GM12878 (cell line): ENCODE data around the gene PLEKHJ1. TPM values are rescaled to one million over a fixed set of nuclear protein-coding genes. Genes with fewer than 3 reads are reported as not detected.

Experiments used
- ATAC-seq: fragments of 200-7000 bp; cut with Tn5 transposase; 3 replicates; pipeline ENCODE4 v1.9.1; 2020; ENCODE audit warnings: mild to moderate bottlenecking, moderate library complexity
- BruUV-seq: library from RNA; stranded (reverse); fragments of 400-500 nt; replicated peaks from 2 replicates; lab custom pipeline; 2021; lab: Mats Ljungman, UMichigan
- CTCF ChIA-PET: fragments of 300-600 bp; sonication (Branson Sonifier 250); formaldehyde crosslinking; extraction: SDS; loops from one replicate; lab custom pipeline; 2021; ENCODE audit warnings: inconsistent platforms; lab: Yijun Ruan, JAX
- POLR2A ChIA-PET: fragments of 350-600 bp; formaldehyde crosslinking; extraction: SDS; loops from one replicate; lab custom pipeline; 2021; ENCODE audit warnings: inconsistent platforms; lab: Charles Lee
- RAD21 ChIA-PET: fragments of 300-600 bp; sonication (Branson Sonifier 250); formaldehyde crosslinking; loops from one replicate; lab custom pipeline; 2023; ENCODE audit warnings: antibody characterized with exemption; ENCODE audit not compliant: unreplicated experiment; lab: Charles Lee
- SMC1A ChIA-PET: fragments of 300-600 bp; sonication (Branson Sonifier 250); formaldehyde crosslinking; loops from one replicate; lab custom pipeline; 2023; ENCODE audit not compliant: unreplicated experiment, uncharacterized antibody; lab: Charles Lee
- DNase-seq: peaks from one replicate; pipeline ENCODE4 v3.0.0-alpha.2; 2011; ENCODE audit warnings: low read depth, low spot score
- FAIRE-seq: peaks from 3 replicates; lab custom pipeline; 2011; peaks lifted over from hg19 to GRCh38; lab: Jason Lieb, UNC
- H2AFZ ChIP-seq: 2 replicates; pipeline ENCODE4 v1.6.0; 2011; ENCODE audit warnings: low read depth, low read length, control low read depth; ENCODE audit not compliant: control insufficient read depth
- H3K27ac ChIP-seq: 2 replicates; pipeline ENCODE4 v1.5.1; 2011; ENCODE audit warnings: control low read depth; ENCODE audit not compliant: control insufficient read depth, insufficient read depth
- H3K27me3 ChIP-seq, 2 experiments: replicated peaks in 1 of 2; 2 replicates each; pipeline versions ENCODE4 v1.6.0 to v1.6.1; 2011; ENCODE audit warnings: low read length in 1 of 2; ENCODE audit not compliant: control insufficient read depth in 2 of 2, insufficient read depth in 2 of 2
- H3K36me3 ChIP-seq, 2 experiments: 2 replicates each; pipeline ENCODE4 v1.5.1; 2011; ENCODE audit warnings: low read length in 1 of 2; ENCODE audit not compliant: control insufficient read depth in 2 of 2, insufficient read depth in 2 of 2
- H3K4me1 ChIP-seq: 2 replicates; pipeline ENCODE4 v1.6.1; 2011; ENCODE audit warnings: mild to moderate bottlenecking, low read length, moderate library complexity, mixed read lengths; ENCODE audit not compliant: control insufficient read depth, insufficient read depth
- H3K4me2 ChIP-seq: 2 replicates; pipeline ENCODE4 v1.6.0; 2011; ENCODE audit warnings: control low read depth; ENCODE audit not compliant: control insufficient read depth, insufficient read depth
- H3K4me3 ChIP-seq: fragments of 200-600 bp; sonication (generic); 2 replicates; pipeline ENCODE4 v1.5.1; 2016
- H3K79me2 ChIP-seq: 2 replicates; pipeline ENCODE4 v1.6.0; 2011; ENCODE audit warnings: low read length; ENCODE audit not compliant: control insufficient read depth, insufficient read depth
- H3K9ac ChIP-seq: 2 replicates; pipeline ENCODE4 v1.8.0; 2011; ENCODE audit warnings: low read length, control low read depth, mixed read lengths; ENCODE audit not compliant: control insufficient read depth, insufficient read depth
- H3K9me3 ChIP-seq: replicated peaks from 3 replicates; pipeline ENCODE4 v1.5.1; 2011; ENCODE audit warnings: mild to moderate bottlenecking, low read length; ENCODE audit not compliant: control insufficient read depth, insufficient read depth
- H4K20me1 ChIP-seq: 2 replicates; pipeline ENCODE4 v1.6.0; 2011; ENCODE audit not compliant: control insufficient read depth, insufficient read depth
- CEBPB ChIP-seq, 2 experiments: fragments of 150-350 bp in 1 of 2; IDR thresholded peaks; 2 replicates each; pipeline ENCODE4 v1.6.1; 2012 to 2014; ENCODE audit warnings: low read depth in 2 of 2, low read length in 2 of 2, borderline replicate concordance in 1 of 2, inconsistent platforms in 1 of 2
- CHD2 ChIP-seq: IDR thresholded peaks from 2 replicates; pipeline ENCODE4 v1.6.1; 2011; ENCODE audit warnings: low read depth, low read length, improper control_type of control experiment, borderline replicate concordance
- CHD4 ChIP-seq: fragments of 200-600 bp; sonication (generic); IDR thresholded peaks from 2 replicates; pipeline ENCODE4 v1.6.1; 2016; ENCODE audit warnings: mild to moderate bottlenecking
- CTCF ChIP-seq, 3 experiments: IDR thresholded peaks in 2 of 3; conservative IDR thresholded peaks in 1 of 3; 2 replicates each; pipeline ENCODE4 v1.5.1; 2011; ENCODE audit warnings: low read depth in 3 of 3, low read length in 3 of 3, mild to moderate bottlenecking in 3 of 3, control low read depth in 2 of 3, moderate library complexity in 2 of 3, inconsistent platforms in 1 of 3, mixed read lengths in 1 of 3; ENCODE audit not compliant: control insufficient read depth in 2 of 3, insufficient read depth in 1 of 3; ENCODE audit errors: extremely low read depth in 1 of 3
- GABPA ChIP-seq: IDR thresholded peaks from 2 replicates; pipeline ENCODE4 v1.6.1; 2014; ENCODE audit warnings: antibody characterized with exemption, low read depth, mild to moderate bottlenecking, inconsistent platforms
- RAD21 ChIP-seq: IDR thresholded peaks from 2 replicates; pipeline ENCODE4 v1.6.1; 2011; ENCODE audit warnings: mild to moderate bottlenecking, low read depth, low read length, moderate library complexity; ENCODE audit not compliant: insufficient read depth
- SUZ12 ChIP-seq: fragments of 200-600 bp; sonication (generic); IDR thresholded peaks from one replicate; pipeline ENCODE4 v1.6.1; 2018; ENCODE audit warnings: antibody characterized with exemption, mild to moderate bottlenecking; ENCODE audit not compliant: unreplicated experiment
- TCF7 ChIP-seq: IDR thresholded peaks from 2 replicates; pipeline ENCODE4 v1.6.1; 2014; ENCODE audit warnings: antibody characterized with exemption, borderline replicate concordance
- ZZZ3 ChIP-seq: IDR thresholded peaks from 2 replicates; pipeline ENCODE4 v1.6.1; 2011; ENCODE audit warnings: low read depth; ENCODE audit not compliant: control insufficient read depth, insufficient read length
- WGBS: methylation state at CpG from one replicate; pipeline ENCODE4 v1.1.6; 2016; ENCODE audit warnings: low lambda C conversion rate; ENCODE audit not compliant: insufficient replicate concordance, insufficient coverage; ENCODE audit errors: missing lambda C conversion rate; 5-methylcytosine and 5-hydroxymethylcytosine counted together
- in situ Hi-C: fragments of 300-500 bp; cut with MboI; formaldehyde crosslinking; loops from 9 replicates; pipeline ENCODE4 v1.14.3; 2018; ENCODE audit warnings: mixed read lengths
- intact Hi-C: fragments of 100-400 bp; cut with micrococcal nuclease; formaldehyde crosslinking; loops from one replicate; pipeline ENCODE4 v1.14.2; 2022; ENCODE audit not compliant: unreplicated experiment
- polyA plus RNA-seq, 11 experiments: library from polyadenylated mRNA; depleted of rRNA in 4 of 11; unstranded in 6 of 11; stranded (reverse) in 5 of 11; fragments of >200 nt; fragmentation: Nextera tagmentation in 4 of 11; fragmentation: Illumina TruSeq in 1 of 11; extraction: Ambion mirVana in 4 of 11; extraction: Trizol in 1 of 11; gene quantifications; 1 replicate in 1 of 11; 2 replicates in 10 of 11; pipeline versions ENCODE4 v1.2.1 to v1.2.3, GENCODE V29; 2011 to 2016; ENCODE audit warnings: inconsistent platforms in 2 of 11, missing spikeins in 2 of 11, low read depth in 1 of 11
- total RNA-seq, 4 experiments: library from RNA; depleted of rRNA in 3 of 4; stranded (reverse); fragments of >200 nt in 3 of 4; fragmentation: Illumina TruSeq in 1 of 4; extraction: Trizol in 1 of 4; gene quantifications; 2 replicates each; pipeline versions ENCODE4 v1.2.1 to v1.2.3, GENCODE V29; 2013 to 2021
- TF ChIP-seq, protein P1 (sequence below): fragments of 450-650 bp; formaldehyde crosslinking; IDR thresholded peaks from 2 replicates; pipeline ENCODE4 v1.4.0; 2022; ENCODE audit warnings: mild to moderate bottlenecking, moderate library complexity
- TF ChIP-seq, protein P2 (sequence below): IDR thresholded peaks from 2 replicates; pipeline ENCODE4 v1.6.1; 2011; ENCODE audit warnings: borderline replicate concordance, low read depth, mild to moderate bottlenecking, moderate library complexity, mixed read lengths, low read length; ENCODE audit not compliant: insufficient read depth; ENCODE audit errors: extremely low read length

PLEKHJ1 gene
- total and polyA plus RNA-seq, 10 of the 15 experiments (the other 5 are each of a cell fraction or from before 2014, with no cell fraction given), result 1.3 to 133 (median 75.0) TPM

DNA sequence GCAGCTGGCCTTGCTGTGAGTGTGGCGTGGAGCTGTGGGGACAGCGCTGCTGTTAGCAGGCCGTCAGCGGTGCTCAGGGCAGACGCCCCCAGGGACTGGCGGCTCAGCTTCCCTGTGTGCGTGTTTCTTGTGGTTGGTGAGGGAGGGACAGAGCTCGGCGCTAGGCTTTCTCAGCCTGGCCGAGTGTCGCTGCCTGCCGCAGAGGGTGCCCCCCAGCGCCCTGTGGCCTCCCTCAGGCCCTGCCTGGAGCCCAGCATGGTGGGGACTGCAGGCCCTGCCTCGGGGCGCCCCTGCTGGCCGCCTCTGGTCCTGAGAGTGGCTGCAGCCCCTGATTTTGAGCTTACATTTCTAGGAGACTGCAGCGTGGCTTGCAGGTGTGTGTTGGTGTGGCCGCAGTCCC is 36.9 kb downstream of the PLEKHJ1 start:
- ChIA-PET SMC1A (interaction anchor here (0.8 to 1.2 kb wide), 7 partner anchors 16 to 44 kb away, joined by 3 to 4 read pairs (median 3); partner anchors contain the start of gene DOT1L), POLR2A (no interaction called here), CTCF (interaction anchor here (0.6 to 1.6 kb wide), 5 partner anchors 25 to 47 kb away, joined by 3 to 18 read pairs (median 4); no protein-coding TSS in a partner anchor), RAD21 (interaction anchor here (1.0 to 1.2 kb wide), 3 partner anchors 27 to 44 kb away, joined by 3 to 5 read pairs (median 3); no protein-coding TSS in a partner anchor)
- Histone ChIP-seq H3K9me3 (no peaks in the 10 kb centered on the region), H3K9ac (no peak overlapping the region), H3K27ac (no peak overlapping the region), H2AFZ (no peak overlapping the region), H3K79me2 (peaks cover 3% of the 10 kb centered on the region; the same call in 1 of the 2 replicates), H3K4me3 (no peak overlapping the region), H3K4me1 (no peaks in the 10 kb centered on the region), H3K36me3 (peaks cover 6 to 60% of the 10 kb centered on the region in 2 experiments; a peak in 3 of 4 replicates), H4K20me1 (0 out of 2 replicates have a peak, but pooled peaks cover 2% of the 10 kb centered on the region), H3K4me2 (no peak overlapping the region), H3K27me3 (no peaks in the 10 kb centered on the region)
- DNase-seq, result no peak
- intact Hi-C loops (no loop called here), in situ Hi-C loops (no loop called here)
- ATAC-seq, result peak; percentile 88
- no TSS peak for BruUV-seq
- FAIRE-seq, result no peak
- WGBS, result 89% methylated on average over 16 of the region's 18 CpGs
- TF ChIP-seq CHD2, result no peak
- TF ChIP-seq, protein P1, sequence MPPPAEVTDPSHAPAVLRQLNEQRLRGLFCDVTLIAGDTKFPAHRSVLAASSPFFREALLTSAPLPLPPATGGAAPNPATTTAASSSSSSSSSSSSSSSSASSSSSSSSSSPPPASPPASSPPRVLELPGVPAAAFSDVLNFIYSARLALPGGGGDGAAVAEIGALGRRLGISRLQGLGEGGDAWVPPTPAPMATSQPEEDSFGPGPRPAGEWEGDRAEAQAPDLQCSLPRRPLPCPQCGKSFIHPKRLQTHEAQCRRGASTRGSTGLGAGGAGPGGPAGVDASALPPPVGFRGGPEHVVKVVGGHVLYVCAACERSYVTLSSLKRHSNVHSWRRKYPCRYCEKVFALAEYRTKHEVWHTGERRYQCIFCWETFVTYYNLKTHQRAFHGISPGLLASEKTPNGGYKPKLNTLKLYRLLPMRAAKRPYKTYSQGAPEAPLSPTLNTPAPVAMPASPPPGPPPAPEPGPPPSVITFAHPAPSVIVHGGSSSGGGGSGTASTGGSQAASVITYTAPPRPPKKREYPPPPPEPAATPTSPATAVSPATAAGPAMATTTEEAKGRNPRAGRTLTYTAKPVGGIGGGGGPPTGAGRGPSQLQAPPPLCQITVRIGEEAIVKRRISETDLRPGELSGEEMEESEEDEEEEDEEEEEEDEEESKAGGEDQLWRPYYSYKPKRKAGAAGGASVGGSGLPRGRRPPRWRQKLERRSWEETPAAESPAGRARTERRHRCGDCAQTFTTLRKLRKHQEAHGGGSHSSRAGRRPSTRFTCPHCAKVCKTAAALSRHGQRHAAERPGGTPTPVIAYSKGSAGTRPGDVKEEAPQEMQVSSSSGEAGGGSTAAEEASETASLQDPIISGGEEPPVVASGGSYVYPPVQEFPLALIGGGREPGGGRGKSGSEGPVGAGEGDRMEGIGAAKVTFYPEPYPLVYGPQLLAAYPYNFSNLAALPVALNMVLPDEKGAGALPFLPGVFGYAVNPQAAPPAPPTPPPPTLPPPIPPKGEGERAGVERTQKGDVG, result no peak
- peak; percentile 29; the same call in 1 of the 2 replicates for TF ChIP-seq RAD21
- TF ChIP-seq, protein P2, sequence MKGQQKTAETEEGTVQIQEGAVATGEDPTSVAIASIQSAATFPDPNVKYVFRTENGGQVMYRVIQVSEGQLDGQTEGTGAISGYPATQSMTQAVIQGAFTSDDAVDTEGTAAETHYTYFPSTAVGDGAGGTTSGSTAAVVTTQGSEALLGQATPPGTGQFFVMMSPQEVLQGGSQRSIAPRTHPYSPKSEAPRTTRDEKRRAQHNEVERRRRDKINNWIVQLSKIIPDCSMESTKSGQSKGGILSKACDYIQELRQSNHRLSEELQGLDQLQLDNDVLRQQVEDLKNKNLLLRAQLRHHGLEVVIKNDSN, result no peak
- TF ChIP-seq CEBPB (IDR thresholded peaks at IDR 0.05; ENCODE audit: borderline replicate concordance in 1 of 2, low read depth in 2 of 2, low read length in 2 of 2), result no peak
- TF ChIP-seq CHD4, result no peak
- TF ChIP-seq GABPA, result no peak
- no peak for TF ChIP-seq ZZZ3
- TF ChIP-seq CTCF (IDR thresholded peaks at IDR 0.05 in 2 of 3, conservative IDR thresholded peaks at IDR 0.05 in 1 of 3; ENCODE audit: control insufficient read depth in 2 of 3, extremely low read depth in 1 of 3, insufficient read depth in 1 of 3, low read depth in 3 of 3, low read length in 3 of 3), result peak; percentile 29 to 59 (median 35); a peak in 5 of 6 replicates
- no peak for TF ChIP-seq TCF7
- TF ChIP-seq SUZ12, result no peak
